ENCODE results near the gene CMIP.

The CMIP gene

DNA sequence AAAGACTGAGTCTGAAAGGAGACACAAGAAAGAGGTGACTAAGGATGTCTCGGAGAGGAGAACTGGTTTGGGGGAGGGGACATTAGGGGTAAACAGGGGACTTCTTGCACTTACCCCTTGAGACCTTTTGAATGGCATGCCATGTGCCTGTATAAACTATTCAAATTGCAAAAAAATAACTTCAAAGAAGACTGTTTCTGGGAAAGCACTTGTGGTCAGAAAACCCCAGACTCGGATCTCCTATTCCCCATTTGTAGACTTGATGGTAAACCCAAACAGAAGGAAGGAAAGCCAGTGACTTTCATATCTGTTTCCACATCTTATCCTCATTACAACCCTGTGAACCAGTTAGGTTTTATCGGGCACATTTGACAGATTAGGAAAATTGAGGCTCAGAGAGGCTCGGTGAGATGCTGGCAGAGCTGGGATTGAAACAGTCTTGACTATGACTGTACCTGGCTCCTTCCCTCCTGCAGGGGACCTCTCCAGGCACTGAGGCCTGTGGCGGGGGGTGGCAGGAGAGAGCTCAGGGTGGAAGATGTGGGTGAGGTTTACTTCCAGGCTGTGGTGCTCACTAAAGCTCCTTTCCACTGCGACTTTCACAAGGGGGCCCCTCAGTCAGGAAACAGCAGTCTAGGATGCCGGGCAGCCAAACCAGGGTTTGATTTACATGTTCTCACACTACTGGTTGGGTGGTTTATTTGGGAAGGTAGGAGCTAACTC, 304.0 kb downstream of the CMIP start:
- no peak for DNase-seq (ENCODE audit: low spot score)

DNA sequence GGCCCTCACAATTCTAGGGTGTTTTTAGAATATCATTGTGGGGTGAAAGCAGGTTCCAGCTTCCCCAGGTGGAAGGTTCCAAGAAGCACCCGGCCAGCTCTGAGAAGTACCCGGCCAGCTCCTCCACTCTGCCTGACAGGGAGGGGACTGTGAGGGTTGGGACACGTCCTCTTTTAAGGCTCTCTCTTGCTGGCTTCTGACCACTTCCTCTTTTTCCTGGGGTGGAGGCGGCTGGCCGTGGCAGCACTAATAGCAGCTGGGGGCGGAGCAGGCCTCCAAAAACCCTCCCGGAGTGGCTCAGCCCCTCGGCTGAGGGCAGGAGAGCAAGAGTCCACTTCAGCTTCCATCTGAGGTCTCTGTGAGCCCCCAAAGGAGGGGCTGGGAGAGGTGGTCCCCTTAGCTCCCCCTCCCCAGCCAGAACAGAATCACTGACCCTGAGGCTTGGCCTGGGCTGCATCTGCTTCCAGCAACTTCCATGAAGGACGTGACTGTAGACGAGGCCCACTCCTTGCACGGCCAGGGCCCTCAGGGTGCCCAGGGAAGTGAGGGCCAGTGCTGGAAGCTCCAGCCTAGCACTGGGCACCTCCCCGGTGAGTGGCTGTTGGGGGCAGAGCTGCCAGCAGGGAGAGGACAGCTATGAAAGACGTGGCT, 307.7 kb downstream of the CMIP start:
- DNase-seq (ENCODE audit: low spot score), result no peak

DNA sequence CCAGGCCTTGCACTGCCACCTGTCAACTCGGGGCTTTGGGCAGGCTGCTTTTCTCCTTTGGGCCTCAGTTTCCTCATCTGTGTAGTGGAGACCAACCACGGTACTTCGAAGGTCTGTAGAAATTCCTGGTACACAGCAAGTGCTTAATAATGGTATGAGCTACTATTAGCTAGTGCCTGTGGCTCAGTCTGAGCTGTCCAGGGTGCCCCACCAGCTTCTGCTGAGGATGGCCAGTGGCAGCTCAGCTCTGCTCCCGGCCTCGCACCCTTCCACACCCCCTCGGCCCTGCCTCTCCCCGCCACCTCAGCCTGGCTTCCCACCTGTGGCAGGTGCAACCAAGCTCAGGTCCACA, 308.2 kb downstream of the CMIP start:
- DNase-seq (ENCODE audit: low spot score), result no peak

DNA sequence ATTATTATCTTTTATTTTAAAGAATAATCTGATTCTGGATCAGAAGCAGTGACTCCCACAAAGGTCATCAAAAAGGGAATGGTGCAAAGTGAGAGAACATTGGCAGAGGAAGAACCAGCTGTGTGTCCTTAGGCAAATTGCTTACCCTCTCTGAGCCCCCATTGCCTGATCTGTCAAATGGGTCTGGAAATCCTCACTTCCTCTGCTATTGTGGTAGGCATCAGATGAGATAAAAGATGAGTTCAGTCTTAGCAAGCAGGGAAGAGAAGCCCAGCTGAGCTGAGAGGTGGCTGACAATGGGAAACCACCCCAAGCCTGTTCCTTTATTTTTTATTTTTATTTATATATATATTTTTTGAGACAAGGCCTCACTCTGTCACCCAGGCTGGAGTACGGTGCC, 310.2 kb downstream of the CMIP start:
- no peak for DNase-seq (ENCODE audit: low spot score)

DNA sequence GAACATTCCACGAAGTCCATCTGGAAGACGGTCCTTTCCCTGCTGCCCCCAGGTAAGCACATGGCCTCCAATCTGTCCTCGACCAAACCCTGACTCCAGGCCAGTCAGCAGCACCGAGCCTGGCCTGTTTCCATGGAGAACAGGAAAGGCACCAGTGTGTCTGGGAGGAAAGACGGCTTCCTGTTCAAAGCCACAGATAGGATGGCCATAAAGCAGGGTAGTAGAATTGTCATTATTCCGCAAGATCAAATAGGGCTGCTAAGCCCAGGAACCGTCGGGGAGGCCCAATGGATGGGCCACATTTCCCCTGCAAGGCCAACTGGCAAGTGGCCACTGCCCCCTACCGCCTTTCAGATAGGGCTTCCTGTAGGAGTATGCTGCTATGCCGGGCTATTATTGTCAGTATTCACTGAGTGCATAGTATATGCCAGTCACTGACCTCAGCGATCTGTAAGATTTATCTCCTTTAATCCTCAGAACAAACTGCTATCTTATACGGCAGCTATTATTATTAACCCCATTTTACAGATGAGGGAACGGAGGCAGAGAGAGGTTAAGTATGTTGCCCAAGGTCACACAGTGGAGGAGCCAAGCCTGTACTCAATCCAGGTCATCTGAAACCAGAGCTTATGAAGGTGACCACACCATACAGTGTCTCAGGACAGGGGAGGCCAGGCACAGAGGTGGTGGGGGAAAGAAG, 311.5 kb downstream of the CMIP start:
- DNase-seq (ENCODE audit: low spot score), result no peak

DNA sequence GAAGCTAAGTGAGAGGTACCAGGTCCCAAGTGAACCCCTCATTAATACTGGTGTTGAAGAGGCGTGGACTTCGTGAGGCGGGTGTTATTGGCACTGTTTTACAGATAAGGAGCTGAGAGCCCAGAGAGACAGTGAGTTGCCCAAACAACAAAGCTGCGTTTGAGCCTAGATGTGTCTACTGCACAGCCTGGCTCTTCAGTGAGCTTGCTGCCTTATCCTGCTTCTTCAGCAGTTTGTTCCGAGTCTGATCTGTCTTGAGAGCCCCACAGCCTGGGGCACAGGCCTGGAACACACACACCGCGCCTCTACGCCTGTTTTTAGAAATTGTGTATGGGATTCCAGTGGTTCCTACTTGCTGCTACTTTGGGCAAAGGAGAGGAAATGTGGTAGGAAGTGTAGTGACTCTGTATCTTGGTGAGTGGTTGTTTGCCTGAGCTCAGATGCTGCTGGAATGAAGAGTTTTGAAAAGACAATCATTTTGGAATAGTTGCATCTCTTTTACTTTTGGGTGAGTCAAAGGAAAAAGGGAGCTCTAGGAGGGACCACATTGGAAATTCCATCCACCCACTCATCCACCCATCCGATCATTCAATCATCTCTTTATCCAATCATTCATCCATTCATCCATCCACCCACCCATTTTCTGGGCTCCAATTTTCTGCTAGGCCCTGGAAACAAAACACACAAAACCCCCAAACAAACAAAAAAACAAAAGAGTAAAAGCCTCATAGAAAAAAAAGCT, 312.2 kb downstream of the CMIP start:
- no peak for DNase-seq (ENCODE audit: low spot score)

DNA sequence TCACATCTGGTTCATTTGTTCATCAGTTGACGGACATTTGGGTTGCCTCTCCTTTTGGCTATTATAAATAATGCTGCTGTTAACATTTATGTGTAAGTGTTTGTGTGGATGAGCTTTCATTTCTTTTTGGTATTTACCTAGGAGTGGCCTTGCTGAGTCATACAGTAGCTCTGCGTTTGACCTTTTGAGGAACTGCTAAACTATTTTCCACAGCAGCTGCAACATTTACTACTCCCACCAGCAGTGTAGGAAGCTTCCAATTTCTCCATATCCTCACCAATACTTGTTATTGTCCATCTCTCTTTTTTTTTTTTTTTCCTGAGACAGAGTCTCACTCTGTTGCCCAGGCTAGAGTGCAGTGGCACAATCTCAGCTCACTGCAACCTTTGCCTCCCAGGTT, 313.8 kb downstream of the CMIP start:
- no peak for DNase-seq (ENCODE audit: low spot score)

All from D341Med (cell line).